ENCODE measurements around the gene WNK2.

WNK2 gene

DNA sequence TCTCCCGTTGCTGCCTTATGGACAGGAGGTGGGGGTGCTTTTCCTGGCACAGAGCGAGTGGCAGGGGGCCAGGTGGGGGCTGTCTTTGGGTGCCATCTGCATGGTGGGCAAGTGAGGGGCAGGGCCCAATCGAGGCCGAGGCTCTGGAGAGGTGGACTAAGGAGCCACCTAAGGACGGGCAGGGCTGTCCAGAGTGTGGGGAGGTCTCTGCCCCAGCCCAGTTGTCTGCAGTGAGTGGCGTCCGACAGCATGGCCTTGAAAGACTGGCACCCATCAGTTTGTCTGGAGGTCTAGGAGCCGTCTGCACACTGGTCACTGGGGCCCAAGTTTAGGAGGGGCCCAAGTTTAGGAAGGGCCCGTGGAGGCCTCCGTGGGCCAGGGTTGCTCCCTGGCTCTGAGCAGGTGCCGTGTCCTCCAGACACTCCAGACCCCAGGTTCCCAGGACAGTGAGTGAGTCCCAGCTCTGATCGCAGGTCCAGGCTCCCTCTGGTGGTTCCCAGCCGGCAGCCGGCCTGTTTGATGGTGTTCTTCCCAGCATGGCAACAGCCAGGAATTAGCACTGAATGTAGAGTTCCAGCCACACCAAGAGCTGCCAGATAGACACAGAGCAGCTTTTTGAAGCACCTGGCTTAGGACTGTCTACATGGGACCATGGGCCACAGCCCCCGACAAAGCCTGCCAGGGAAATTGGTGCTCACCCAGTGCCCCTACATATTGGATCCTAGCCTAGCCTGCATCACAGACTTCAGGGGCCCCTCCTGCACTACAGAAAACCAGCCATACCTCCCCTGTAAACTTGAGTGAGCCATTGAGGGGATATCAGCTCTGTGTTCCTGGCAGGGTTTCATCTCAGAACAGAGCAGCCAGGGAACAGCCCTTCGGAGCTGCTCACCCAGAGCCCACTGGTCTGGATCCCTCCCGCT, 120.9 kb downstream of the WNK2 start:
- TF ChIP-seq, protein P1, sequence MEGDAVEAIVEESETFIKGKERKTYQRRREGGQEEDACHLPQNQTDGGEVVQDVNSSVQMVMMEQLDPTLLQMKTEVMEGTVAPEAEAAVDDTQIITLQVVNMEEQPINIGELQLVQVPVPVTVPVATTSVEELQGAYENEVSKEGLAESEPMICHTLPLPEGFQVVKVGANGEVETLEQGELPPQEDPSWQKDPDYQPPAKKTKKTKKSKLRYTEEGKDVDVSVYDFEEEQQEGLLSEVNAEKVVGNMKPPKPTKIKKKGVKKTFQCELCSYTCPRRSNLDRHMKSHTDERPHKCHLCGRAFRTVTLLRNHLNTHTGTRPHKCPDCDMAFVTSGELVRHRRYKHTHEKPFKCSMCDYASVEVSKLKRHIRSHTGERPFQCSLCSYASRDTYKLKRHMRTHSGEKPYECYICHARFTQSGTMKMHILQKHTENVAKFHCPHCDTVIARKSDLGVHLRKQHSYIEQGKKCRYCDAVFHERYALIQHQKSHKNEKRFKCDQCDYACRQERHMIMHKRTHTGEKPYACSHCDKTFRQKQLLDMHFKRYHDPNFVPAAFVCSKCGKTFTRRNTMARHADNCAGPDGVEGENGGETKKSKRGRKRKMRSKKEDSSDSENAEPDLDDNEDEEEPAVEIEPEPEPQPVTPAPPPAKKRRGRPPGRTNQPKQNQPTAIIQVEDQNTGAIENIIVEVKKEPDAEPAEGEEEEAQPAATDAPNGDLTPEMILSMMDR (IDR thresholded peaks at IDR 0.05; ENCODE audit: low read depth, low read length) = peak; percentile 44
- TF ChIP-seq POLR2A (IDR thresholded peaks at IDR 0.05; ENCODE audit: extremely low read depth, insufficient read length) (no peak), MYC (IDR thresholded peaks at IDR 0.05; ENCODE audit: low read depth, low read length) (no peak)
- TF ChIP-seq, protein P2, sequence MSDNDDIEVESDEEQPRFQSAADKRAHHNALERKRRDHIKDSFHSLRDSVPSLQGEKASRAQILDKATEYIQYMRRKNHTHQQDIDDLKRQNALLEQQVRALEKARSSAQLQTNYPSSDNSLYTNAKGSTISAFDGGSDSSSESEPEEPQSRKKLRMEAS (IDR thresholded peaks at IDR 0.05; ENCODE audit: low read depth, low read length) = no peak
- no peak overlapping the region for H3K4me3 ChIP-seq (ENCODE audit: low read depth, low read length)
- DNase-seq (ENCODE audit: low read depth) = peak; percentile 42

DNA sequence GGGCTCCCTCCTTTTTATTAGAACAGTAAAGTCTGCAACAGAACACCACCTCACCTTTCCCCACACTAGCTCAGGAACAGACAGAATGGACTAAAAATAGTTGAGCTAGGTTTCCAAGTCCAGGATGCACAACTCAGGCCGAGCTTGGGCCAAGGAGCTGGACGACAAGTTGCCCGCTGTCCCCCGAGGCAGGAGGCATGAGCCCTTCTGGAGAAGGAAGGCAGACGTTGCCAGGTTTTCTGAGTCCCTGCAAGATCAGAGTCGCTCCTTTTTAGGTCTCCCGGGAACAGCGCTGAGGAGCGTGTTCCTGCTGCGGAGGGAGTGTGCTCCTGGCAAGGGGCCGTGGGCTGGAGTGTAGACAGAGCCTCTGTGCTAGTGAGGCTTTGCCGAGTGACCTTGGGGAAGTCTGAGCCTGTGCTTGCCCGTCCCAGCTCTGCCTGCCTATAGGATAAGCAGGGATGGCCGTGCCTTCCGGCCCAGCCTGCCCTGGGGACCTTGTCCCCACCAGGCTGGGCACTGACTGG, 121.6 kb downstream of the WNK2 start:
- TF ChIP-seq, protein P2 (IDR thresholded peaks at IDR 0.05; ENCODE audit: low read depth, low read length) = no peak
- no peak for TF ChIP-seq POLR2A (IDR thresholded peaks at IDR 0.05; ENCODE audit: extremely low read depth, insufficient read length)
- TF ChIP-seq, protein P1 (IDR thresholded peaks at IDR 0.05; ENCODE audit: low read depth, low read length) = no peak
- TF ChIP-seq MYC (IDR thresholded peaks at IDR 0.05; ENCODE audit: low read depth, low read length) = no peak
- H3K4me3 ChIP-seq (ENCODE audit: low read depth, low read length) = no peak overlapping the region
- DNase-seq (ENCODE audit: low read depth) = no peak

DNA sequence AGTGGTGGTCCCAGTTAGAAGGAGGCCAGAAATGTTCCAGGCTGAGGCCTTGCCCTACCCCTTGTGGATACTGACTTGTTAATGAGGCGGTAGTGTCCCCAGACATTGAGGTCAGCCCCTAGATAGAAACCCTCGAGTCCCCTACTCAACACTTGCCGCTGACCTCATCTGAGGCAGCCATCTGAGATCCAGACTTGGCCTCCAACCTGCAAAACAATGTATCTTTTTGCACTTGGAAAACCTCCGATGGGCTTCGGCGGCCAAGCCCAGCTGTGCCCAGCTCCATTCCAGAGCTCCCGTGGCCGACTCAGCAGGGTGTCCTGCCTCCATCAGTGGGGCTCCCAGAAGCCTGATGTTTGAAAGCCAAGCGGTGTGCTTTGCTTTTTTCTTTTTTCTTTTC, 122.1 kb downstream of the WNK2 start:
- TF ChIP-seq MYC (IDR thresholded peaks at IDR 0.05; ENCODE audit: low read depth, low read length) = no peak
- no peak for TF ChIP-seq POLR2A (IDR thresholded peaks at IDR 0.05; ENCODE audit: extremely low read depth, insufficient read length)
- TF ChIP-seq, protein P2 (IDR thresholded peaks at IDR 0.05; ENCODE audit: low read depth, low read length) = no peak
- TF ChIP-seq, protein P1 (IDR thresholded peaks at IDR 0.05; ENCODE audit: low read depth, low read length) = no peak
- DNase-seq (ENCODE audit: low read depth) = no peak
- H3K4me3 ChIP-seq (ENCODE audit: low read depth, low read length) = no peak overlapping the region

DNA sequence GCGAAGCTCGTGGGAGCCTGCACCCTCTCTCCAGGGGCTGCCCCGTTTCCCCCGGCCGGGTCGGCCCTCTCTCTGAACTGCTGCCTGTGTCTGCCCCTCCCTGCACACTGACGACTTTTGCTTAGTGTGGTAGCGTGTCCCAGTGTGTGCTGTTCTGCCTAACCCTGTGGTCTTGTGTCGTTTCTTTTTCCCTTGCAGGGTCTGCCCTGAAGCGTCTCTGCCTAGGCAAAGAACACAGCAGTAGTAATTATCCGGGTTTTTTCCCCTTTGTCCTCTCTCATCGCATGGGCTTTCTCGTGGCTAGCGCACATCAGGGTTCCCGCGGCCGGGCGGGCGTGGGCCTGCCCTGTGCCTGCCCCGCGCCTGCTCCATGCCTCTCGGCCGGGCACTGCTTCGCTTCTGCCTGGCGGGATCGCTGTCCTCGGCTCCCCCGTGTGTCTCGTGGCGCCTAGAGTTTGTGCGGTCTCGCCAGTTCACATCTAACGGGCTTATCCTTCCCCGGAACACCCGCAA, 122.7 kb downstream of the WNK2 start:
- TF ChIP-seq, protein P2 (IDR thresholded peaks at IDR 0.05; ENCODE audit: low read depth, low read length) = no peak
- TF ChIP-seq POLR2A (IDR thresholded peaks at IDR 0.05; ENCODE audit: extremely low read depth, insufficient read length) = no peak
- no peak for DNase-seq (ENCODE audit: low read depth)
- no peak overlapping the region for H3K4me3 ChIP-seq (ENCODE audit: low read depth, low read length)

DNA sequence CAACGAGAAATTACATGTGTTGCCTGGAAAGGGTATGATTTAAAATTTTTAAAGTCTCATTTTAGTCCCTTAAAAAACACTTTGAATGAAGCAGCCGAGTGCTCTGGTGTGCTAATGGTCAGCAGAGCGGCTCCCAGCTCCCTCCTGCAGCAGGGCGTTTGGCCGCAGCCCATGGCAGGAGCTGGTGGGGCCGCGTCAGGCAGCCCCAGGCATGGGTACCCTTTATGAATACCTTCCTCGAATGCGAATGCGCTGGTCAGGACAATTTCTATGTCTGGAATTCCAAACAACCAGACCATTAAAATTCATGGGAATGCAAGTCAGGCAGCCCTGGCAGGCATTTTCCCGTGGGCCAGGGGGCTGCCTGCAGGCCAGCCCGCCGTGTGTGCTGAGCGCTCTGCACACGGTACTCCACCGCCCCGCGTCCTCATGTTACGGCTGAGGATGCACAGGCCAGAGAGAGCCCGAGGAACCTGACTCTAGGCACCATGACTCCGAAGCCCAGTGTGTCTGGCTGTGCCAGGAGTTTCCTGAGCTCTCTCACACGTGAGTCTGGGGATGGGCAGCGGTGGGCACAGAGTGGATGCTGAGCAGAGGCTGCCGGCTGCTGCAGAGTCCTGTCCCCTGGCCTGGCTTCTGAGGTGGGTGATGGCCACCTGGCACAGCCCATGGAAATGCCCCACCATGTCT, 123.7 kb downstream of the WNK2 start:
- DNase-seq (ENCODE audit: low read depth) = no peak
- H3K4me3 ChIP-seq (ENCODE audit: low read depth, low read length) = no peak overlapping the region
- no peak for TF ChIP-seq POLR2A (IDR thresholded peaks at IDR 0.05; ENCODE audit: extremely low read depth, insufficient read length)
- TF ChIP-seq MYC (IDR thresholded peaks at IDR 0.05; ENCODE audit: low read depth, low read length) = no peak
- TF ChIP-seq, protein P2 (IDR thresholded peaks at IDR 0.05; ENCODE audit: low read depth, low read length) = no peak
- TF ChIP-seq, protein P1 (IDR thresholded peaks at IDR 0.05; ENCODE audit: low read depth, low read length) = no peak
